HG03354 (cell line): ENCODE data around the gene KCNJ6.
"Not testable (repeated sequence)": the region's sequence is repeated elsewhere in the genome, so short reads cannot be mapped to it uniquely, and the experiment has no call there.

ENCODE experiments used
- ATAC-seq: cut with Tn5 transposase; IDR thresholded peaks from one replicate; pipeline ENCODE4 v1.9.1; 2021; ENCODE audit warnings: mild to moderate bottlenecking; ENCODE audit not compliant: unreplicated experiment, poor library complexity, severe bottlenecking

Gene KCNJ6

GRCh38 chr21:37751268-37751975, 164.8 kb downstream of the KCNJ6 start:
- no peak for ATAC-seq

GRCh38 chr21:37749132-37749531, 167.1 kb downstream of the KCNJ6 start:
- ATAC-seq = no peak

DNA sequence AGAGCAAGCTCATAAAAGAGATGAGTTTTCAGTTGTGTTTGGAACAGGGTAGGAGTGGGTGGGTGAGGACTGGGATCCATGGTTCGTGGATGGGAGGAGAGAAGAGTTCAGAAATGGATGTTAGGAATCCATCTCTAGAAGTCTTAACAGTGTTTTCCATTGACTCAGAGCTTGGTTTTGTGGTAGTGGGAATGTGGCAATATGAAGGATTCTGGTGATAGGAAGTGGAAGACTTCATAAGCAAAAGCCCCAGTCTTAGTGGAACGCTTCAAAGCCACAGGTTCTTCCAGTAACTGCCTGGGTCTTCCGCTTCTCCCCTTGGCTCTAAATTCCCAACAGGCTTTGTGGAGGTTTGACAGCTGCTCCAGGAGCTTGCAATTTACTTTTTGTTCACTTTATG, 167.9 kb downstream of the KCNJ6 start:
- ATAC-seq = no peak

DNA sequence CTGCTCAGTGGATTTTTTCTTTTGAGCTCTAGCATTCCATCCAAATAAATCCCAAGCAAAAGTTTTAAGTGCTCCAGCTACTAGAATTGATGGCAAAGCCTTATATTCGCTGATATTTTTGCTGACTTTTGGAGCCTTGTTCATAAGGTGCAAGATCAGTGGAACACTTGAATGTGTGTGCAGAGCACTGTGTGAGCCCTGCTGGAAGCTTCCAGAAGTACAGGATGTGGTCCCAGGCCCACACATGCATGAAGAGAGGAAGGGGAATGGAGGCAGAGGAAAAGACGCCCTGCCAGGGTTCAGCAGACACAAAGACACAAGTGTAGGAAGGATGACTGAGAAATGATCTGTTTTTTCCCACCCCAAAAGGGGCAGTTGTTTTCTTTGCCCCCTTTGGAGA, 169.4 kb downstream of the KCNJ6 start:
- no peak for ATAC-seq

DNA sequence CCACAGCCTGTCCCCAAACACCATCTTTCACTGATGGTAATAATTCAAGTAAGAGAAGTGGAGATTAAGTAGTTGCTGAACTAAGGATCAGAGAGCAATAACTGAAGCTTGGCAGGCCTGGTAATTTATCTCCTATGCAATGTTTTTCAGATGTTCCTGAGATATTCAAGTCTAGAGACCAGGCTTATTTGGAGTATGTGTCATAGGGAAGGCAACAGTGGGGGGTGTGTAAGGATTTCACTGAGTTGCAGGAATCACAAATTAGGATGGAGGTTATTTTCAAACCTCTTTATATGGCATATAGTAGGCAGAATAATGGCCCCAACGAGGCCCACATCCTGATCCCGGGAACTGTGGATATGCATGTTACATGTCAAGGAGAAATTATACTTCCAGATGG, 171.7 kb downstream of the KCNJ6 start:
- ATAC-seq = no peak

DNA sequence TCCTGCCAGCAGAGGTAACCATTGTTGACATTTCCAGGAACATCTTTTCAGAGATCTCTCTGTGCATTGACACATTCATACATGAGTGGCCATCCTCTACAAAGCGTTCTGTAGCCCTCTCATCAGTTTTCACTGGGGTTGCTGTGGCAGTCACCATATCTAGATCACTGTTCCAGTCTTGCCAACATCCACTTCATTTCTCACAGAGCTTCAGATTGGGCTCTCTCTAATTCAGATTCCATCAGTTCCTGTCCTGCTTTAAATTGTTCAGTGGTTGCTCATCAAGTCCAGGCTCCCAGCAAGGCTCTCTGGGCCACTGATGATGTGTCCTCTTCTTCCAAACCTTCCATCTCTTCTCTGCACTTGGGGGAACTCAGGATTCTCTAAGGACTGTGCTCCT, 173.7 kb downstream of the KCNJ6 start:
- ATAC-seq = peak; percentile 40

DNA sequence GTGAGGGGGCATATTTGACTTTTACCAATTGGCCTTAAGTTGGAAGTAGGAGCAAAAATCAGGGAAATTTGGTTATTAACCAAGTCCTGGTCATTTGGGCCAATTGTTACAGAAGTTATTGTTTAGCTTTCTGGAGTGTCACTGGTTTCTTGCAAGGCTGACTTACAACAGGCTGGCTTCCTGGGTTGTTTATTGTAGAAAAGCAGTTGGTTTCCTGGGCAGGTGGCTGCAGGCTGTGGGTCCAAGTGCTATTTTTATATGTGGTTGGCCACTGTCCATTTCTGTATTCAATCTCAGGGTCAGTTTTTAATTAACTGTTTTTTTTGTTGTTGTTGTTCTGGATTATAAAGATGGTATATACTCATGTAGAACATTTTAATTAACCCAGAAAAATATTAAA, 174.1 kb downstream of the KCNJ6 start:
- peak; percentile 76 for ATAC-seq

- no peak for ATAC-seq
Measured at GRCh38 chr21:37737996-37738395, 178.3 kb downstream of the KCNJ6 start.

GRCh38 chr21:37737507-37737906, 178.8 kb downstream of the KCNJ6 start:
- no peak for ATAC-seq

GRCh38 chr21:37734846-37735245, 181.4 kb downstream of the KCNJ6 start:
- ATAC-seq = no peak

GRCh38 chr21:37732927-37733326, 183.3 kb downstream of the KCNJ6 start:
- no peak for ATAC-seq

DNA sequence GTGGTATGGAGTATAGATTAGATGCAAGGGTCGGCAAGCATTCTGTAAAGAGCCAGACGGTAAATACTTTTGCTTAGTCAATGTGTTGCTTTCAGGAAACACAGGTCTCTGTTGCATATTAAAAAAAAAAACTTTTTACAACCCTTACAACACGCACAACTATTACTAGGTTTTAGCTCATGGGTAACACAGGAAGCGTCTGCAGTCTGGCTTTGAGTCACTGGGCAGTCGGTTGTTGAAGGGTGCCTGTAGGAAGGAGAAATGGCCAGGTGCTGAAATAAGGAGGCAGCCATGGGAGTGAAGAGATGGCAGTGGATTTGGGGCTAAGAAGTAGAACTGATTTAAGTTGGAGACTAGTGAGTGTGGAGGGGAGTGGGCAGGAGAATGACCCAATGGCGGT, 192.1 kb downstream of the KCNJ6 start:
- ATAC-seq = no peak

GRCh38 chr21:37717534-37717933, 198.7 kb downstream of the KCNJ6 start:
- ATAC-seq = no peak

GRCh38 chr21:37712569-37712934, 203.7 kb downstream of the KCNJ6 start:
- not testable (repeated sequence) for ATAC-seq

GRCh38 chr21:37711836-37712568, 204.3 kb downstream of the KCNJ6 start:
- ATAC-seq = peak; percentile 79

DNA sequence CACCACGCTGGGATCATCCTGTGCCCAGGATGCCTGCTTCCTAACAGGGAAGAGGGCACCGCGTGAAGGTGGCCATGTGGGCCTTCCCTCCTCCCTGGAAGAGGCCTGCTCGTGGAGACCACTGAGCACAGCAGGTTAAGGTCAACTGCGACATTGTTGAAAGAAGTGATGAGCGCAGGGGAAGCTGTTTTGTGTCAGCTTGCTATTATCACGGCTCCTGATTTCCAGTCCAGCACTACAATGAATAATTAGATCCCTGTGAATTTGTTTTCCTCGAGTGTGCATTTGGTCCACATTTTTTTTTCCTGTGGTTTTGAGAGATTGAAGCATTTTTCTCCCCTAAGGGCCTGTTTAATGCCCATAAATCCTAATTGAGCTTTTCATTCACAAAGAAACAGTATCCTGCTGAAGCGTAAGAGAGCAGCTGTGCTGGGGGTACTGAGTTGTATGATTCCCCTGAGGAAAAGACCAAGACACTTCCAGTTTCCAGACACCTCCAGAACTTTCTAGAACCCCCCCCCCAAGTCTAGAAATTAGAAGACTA, 204.9 kb downstream of the KCNJ6 start:
- ATAC-seq = no peak

GRCh38 chr21:37710546-37711285, 205.5 kb downstream of the KCNJ6 start:
- no peak for ATAC-seq

DNA sequence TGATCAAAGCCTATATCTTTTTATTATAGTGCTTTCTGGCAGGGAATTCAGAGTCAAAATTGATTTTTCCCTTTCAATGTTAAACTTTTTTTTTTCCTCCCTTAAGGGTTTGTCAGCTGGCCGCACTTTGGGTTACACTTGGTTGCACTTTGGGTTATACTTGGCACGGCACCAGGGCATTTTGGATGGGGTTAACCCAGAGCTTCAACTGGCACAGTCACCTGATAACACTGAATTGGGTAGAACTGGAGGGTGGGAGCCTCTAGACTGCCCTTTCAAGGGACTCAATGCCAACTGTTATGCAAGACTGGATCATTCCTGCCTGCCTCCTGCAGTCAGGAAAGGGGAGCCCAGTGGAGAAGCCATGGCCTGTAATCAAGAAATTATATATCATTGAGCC, 211.5 kb downstream of the KCNJ6 start:
- no peak for ATAC-seq

DNA sequence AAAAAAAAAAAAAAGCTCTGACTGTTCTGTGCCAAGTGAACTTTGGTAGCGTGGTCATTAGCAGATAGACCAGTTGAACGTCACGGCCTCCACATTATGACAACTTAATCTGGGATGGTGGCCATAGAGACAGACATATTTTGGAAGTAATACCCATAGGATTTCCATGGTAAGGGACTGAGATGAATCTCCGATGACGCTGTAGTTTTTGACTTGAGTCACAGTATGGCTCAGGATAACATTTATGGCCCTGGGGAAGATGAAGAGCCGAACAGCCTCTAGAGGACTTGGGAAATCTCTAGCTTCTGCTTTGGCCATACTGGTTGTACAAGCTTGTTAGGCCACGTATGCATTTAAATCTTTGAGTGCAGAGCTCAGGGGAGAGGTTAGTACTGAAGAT, 214.0 kb downstream of the KCNJ6 start:
- ATAC-seq = no peak

DNA sequence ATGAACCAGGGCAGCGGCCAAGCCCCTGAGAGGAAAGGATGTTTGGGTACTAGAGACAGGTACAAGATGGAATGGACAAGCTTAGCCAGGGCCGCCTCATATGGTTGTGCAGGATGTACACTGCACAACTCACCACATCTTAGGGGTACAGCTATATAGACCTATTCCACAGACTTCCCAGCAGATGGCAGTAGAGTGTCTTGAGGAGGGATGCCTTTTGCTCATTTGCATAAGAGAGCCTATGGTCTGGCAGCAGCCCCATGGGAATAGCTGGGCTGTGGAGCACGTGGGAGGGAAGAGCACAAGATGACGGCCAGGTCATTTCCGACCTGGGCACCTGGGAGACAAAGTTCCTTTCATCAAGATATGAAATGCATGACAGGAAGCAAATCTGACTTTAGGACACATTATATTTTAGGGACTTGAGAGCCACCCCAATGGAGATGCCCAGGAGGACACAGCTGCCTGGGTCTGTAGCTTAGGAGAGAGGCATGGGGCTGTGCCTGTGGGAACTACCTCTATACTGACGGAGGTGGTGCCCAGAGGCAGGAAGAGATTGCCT, 215.5 kb downstream of the KCNJ6 start:
- peak; percentile 93 for ATAC-seq
